ENCODE measurements around the gene PAK1IP1. TPM values are rescaled to one million over a fixed set of nuclear protein-coding genes. Genes with fewer than 3 reads are reported as not detected.
"Not testable (repeated sequence)": the region's sequence is repeated elsewhere in the genome, so short reads cannot be mapped to it uniquely, and the experiment has no call there.

The PAK1IP1 gene
- total RNA-seq, 1 donor from 2014 or later = 25.5 TPM

- no peak for TF ChIP-seq CTCF (IDR thresholded peaks at IDR 0.05; ENCODE audit: insufficient read depth, low read length, severe bottlenecking)
- no peak for FAIRE-seq
- H3K36me3 ChIP-seq (ENCODE audit: control insufficient read depth, insufficient read depth, low read length) = peaks cover 1% of the 10 kb centered on the region
- no peak overlapping the region for H3K4me3 ChIP-seq (ENCODE audit: low read depth, low read length)
- DNase-seq (ENCODE audit: low read depth) = no peak
- no peaks in the 10 kb centered on the region for H3K27me3 ChIP-seq (ENCODE audit: control insufficient read depth, insufficient read depth, low read length)
Observed at GRCh38 chr6:10742251-10742650, 47.5 kb downstream of the PAK1IP1 start.

- FAIRE-seq (no peak), DNase-seq (ENCODE audit: low read depth) (no peak)
- Histone ChIP-seq H3K27me3 (ENCODE audit: control insufficient read depth, insufficient read depth, low read length) (no peaks in the 10 kb centered on the region), H3K4me3 (ENCODE audit: low read depth, low read length) (no peak overlapping the region), H3K36me3 (ENCODE audit: control insufficient read depth, insufficient read depth, low read length) (peaks cover 1% of the 10 kb centered on the region)
- TF ChIP-seq CTCF (IDR thresholded peaks at IDR 0.05; ENCODE audit: insufficient read depth, low read length, severe bottlenecking) = no peak
Observed at GRCh38 chr6:10743515-10743914, 48.7 kb downstream of the PAK1IP1 start.

- FAIRE-seq = no peak
- no peak overlapping the region for H3K4me3 ChIP-seq (ENCODE audit: low read depth, low read length)
- H3K27me3 ChIP-seq (ENCODE audit: control insufficient read depth, insufficient read depth, low read length) = no peaks in the 10 kb centered on the region
- no peak for TF ChIP-seq CTCF (IDR thresholded peaks at IDR 0.05; ENCODE audit: insufficient read depth, low read length, severe bottlenecking)
- H3K36me3 ChIP-seq (ENCODE audit: control insufficient read depth, insufficient read depth, low read length) = peaks cover 2% of the 10 kb centered on the region
- no peak for DNase-seq (ENCODE audit: low read depth)
Observed at GRCh38 chr6:10745116-10745515, 50.3 kb downstream of the PAK1IP1 start.

- Histone ChIP-seq H3K4me3 (ENCODE audit: low read depth, low read length) (peak overlapping the region; percentile 70), H3K27me3 (ENCODE audit: control insufficient read depth, insufficient read depth, low read length) (no peaks in the 10 kb centered on the region), H3K36me3 (ENCODE audit: control insufficient read depth, insufficient read depth, low read length) (peaks cover 8% of the 10 kb centered on the region)
- FAIRE-seq (no peak), DNase-seq (ENCODE audit: low read depth) (no peak)
- no peak for TF ChIP-seq CTCF (IDR thresholded peaks at IDR 0.05; ENCODE audit: insufficient read depth, low read length, severe bottlenecking)
Observed at GRCh38 chr6:10746915-10747250, 52.1 kb downstream of the PAK1IP1 start.

GRCh38 chr6:10747251-10747972 is 52.6 kb downstream of the PAK1IP1 start, which contains the start of gene TMEM14B:
TSS of gene TMEM14B (plus strand) at chr6:10747805. CDS start at chr6:10749246, 1,441 bp downstream.
- Histone ChIP-seq H3K4me3 (ENCODE audit: low read depth, low read length) (peak within 1 kb of the TSS; percentile 70), H3K27me3 (ENCODE audit: control insufficient read depth, insufficient read depth, low read length) (no peaks in the 10 kb centered on the region), H3K36me3 (ENCODE audit: control insufficient read depth, insufficient read depth, low read length) (peaks cover 8% of the 10 kb centered on the region)
- TF ChIP-seq CTCF (IDR thresholded peaks at IDR 0.05; ENCODE audit: insufficient read depth, low read length, severe bottlenecking) = no peak
- FAIRE-seq (no peak), DNase-seq (ENCODE audit: low read depth) (peak; percentile 89)

GRCh38 chr6:10749734-10750133 is 55.0 kb downstream of the PAK1IP1 start:
- H3K4me3 ChIP-seq (ENCODE audit: low read depth, low read length) = no peak overlapping the region
- peaks cover 14% of the 10 kb centered on the region for H3K36me3 ChIP-seq (ENCODE audit: control insufficient read depth, insufficient read depth, low read length)
- FAIRE-seq (no peak), DNase-seq (ENCODE audit: low read depth) (no peak)
- TF ChIP-seq CTCF (IDR thresholded peaks at IDR 0.05; ENCODE audit: insufficient read depth, low read length, severe bottlenecking) = no peak
- no peaks in the 10 kb centered on the region for H3K27me3 ChIP-seq (ENCODE audit: control insufficient read depth, insufficient read depth, low read length)

GRCh38 chr6:10750568-10750967 is 55.8 kb downstream of the PAK1IP1 start:
- peaks cover 17% of the 10 kb centered on the region for H3K36me3 ChIP-seq (ENCODE audit: control insufficient read depth, insufficient read depth, low read length)

GRCh38 chr6:10751757-10752156 is 57.0 kb downstream of the PAK1IP1 start:
- H3K27me3 ChIP-seq (ENCODE audit: control insufficient read depth, insufficient read depth, low read length); H3K4me3 ChIP-seq (ENCODE audit: low read depth, low read length); DNase-seq (ENCODE audit: low read depth): not testable (repeated sequence)
- peak; percentile 81 for FAIRE-seq
- peaks cover 18% of the 10 kb centered on the region for H3K36me3 ChIP-seq (ENCODE audit: control insufficient read depth, insufficient read depth, low read length)

More at GRCh38 chr6:10750568-10750967, 55.8 kb downstream of the PAK1IP1 start:
- H3K4me3 ChIP-seq (ENCODE audit: low read depth, low read length); DNase-seq (ENCODE audit: low read depth); H3K27me3 ChIP-seq (ENCODE audit: control insufficient read depth, insufficient read depth, low read length); FAIRE-seq: not testable (repeated sequence)

All from bronchial epithelial cell (primary cell).